GM19240 (cell line): Measurements from ENCODE around the gene GREB1.

Source experiments
- DNase-seq: peaks from one replicate; pipeline ENCODE4 v3.0.0; 2011; ENCODE audit warnings: low spot score; ENCODE audit not compliant: insufficient read length

The GREB1 gene

DNA sequence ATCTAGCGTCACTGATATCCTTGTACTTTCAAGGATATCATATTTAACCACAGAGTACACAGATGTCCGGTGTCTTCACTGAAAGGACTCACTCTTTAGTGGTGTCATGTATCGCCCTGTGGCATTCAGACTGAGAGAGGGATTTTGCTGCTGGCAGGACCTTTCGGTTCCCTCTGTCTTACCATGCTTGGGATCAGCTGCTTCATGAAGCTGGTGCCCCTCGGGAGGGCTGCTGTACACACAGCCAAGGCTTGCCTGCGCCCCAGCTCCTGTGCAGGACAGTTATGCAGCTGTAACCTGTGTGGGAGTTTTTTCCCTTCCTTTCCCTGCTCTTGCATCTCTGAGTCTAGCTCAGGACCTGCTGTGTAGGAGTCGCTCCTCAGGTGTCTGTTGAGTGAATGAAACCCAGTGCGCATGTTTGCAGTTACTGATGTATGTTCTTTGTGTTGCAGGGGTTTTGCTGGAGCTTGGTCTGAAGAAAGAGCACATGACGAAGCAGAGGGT, 64.4 kb downstream of the GREB1 start:
- no peak for DNase-seq

- no peak for DNase-seq
These were observed 68.8 kb downstream of the GREB1 start for GRCh38 chr2:11602563-11603204.

GRCh38 chr2:11610624-11611242, 76.9 kb downstream of the GREB1 start:
- DNase-seq, result no peak

DNA sequence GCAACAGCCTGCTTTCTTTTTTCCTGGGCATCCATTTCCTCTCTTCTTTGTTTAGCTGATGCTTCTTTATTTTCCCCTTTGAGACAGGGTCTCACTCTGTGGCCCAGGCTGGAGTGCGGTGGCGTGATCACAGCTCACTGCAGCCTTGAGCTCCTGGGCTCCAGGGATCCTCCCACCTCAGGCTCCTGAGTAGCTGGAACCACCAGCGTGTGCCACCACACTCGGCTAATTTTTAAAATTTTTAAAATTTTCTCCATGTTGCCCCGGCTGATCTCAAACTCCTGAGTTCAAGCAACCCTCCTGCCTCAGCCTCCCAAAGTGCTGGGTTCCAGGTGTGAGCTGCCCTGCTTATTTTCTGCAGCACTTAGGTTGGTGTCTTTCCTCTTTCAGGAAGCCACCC, 77.4 kb downstream of the GREB1 start:
- DNase-seq, result no peak

- DNase-seq, result no peak
These were observed 78.8 kb downstream of the GREB1 start for GRCh38 chr2:11612553-11613215.

GRCh38 chr2:11613297-11613696, 79.5 kb downstream of the GREB1 start:
- DNase-seq, result no peak

- no peak for DNase-seq
These were observed 81.4 kb downstream of the GREB1 start for GRCh38 chr2:11615209-11615608.

DNA sequence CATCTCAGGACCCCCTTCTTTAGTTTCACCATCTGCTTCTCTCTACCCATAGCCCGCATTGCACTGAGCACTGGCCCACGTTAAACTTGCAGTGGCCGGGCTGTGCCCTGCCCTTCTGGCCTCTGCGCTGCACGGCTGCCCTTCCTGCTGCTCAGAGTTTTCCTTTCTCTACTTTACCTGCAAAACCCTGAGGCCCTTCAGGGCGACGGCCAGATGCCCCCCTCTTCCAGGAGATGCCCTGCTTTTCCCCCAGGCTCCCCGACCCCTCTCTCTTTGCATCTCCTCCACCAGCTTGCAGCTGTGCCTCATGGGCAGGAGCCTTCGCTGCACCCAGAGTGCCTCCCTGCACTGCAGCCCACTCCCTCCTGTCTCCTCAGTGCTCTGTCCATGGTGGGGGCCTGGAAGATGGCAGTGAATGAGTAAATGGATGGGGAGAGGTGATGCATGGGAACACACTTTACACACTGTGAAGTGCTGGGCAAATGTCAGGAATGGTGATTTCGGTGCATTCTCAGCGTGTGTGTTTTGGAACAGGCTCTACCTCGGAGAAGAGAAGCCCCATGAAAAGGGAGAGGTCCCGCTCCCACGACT, 82.3 kb downstream of the GREB1 start:
- DNase-seq, result no peak

DNA sequence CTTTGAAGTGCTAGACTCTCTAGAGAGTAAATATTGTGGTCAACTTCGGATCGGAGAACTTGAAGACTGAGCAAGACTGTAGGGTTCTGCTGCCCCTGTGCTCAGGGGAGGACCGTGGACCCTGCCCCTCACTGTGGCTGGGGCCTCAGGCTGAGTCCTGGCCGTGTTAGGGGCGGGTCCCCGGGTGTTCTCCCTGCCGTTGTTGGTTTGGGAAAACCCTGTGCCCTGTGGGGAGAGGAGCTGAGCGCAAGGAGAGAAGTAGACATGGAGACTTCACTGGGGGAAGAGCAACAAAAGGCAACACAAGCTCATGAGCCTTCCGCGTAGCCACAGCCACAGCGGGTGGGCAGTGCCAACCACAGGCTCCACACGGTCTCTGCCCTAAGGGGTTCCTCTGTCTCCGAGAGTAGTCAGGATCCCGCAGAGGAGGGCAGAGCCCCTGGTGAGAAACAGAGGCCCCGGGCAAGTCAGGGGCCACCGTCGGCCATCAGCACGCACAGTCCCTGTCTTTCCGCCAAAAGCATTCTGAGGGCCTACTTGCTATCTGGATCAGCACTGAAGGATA, 83.1 kb downstream of the GREB1 start:
- no peak for DNase-seq

GRCh38 chr2:11617527-11617926, 83.7 kb downstream of the GREB1 start:
- no peak for DNase-seq

GRCh38 chr2:11617984-11618707, 84.3 kb downstream of the GREB1 start:
- DNase-seq, result no peak

- no peak for DNase-seq
These were observed 84.8 kb downstream of the GREB1 start for GRCh38 chr2:11618708-11619062.

GRCh38 chr2:11621410-11621809, 87.6 kb downstream of the GREB1 start:
- no peak for DNase-seq

GRCh38 chr2:11622611-11623010, 88.8 kb downstream of the GREB1 start:
- DNase-seq, result no peak

DNA sequence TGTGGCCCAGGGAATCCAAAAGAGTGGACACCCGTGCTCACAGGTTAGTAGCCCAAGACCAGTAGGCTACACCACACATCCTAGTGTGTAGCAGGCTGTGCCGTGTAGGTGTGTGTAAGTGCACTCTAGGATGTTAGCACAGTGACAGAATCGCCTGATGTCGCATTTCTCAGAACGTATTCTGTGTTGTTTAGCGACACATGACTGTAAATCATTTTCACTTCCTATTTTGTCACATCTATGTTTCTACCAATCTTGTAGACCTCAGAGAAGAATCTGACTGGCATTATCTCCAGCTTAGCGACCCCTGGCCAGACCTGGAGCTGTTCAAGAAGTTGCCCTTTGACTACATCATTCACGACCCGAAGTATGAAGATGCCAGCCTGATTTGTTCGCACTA, 91.0 kb downstream of the GREB1 start:
- DNase-seq, result no peak

DNA sequence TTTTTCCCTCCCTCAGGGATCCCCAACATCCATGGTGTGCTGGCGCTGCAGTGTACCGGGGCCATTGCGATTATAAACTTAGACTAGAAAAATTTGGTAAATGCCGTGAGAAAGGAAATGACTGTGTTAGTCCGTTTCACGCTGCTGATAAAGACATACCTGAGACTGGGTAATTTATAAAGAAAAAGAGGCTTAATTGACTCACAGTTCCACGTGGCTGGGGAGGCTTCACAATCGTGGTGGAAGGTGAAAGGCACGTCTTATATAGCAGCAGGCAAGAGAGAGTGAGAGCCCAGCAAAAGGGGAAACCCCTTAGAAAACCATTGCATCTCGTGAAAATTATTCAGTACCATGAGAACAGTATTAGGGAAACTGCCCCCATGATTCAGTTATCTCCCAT, 91.8 kb downstream of the GREB1 start:
- DNase-seq, result no peak

- no peak for DNase-seq
These were observed 94.8 kb downstream of the GREB1 start for GRCh38 chr2:11628675-11629074.

GRCh38 chr2:11629215-11629614, 95.4 kb downstream of the GREB1 start:
- no peak for DNase-seq

DNA sequence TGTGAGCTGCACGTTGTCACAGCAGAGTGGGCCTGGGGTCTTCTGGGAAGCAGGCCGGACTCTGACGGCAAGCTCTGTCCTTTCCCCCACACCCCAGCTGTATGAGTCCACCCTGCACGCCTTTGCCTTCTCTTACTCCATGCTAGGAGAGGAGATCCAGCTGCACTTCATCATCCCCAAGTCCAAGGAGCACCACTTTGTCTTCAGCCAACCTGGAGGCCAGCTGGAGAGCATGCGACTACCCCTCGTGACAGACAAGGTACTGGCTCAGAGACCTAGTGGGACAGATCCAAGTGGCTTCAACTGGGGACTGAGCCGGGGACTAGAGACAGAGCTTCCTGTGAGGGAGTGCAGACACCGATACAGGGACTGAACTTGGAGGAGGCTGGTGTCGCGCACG, 96.0 kb downstream of the GREB1 start:
- no peak for DNase-seq

DNA sequence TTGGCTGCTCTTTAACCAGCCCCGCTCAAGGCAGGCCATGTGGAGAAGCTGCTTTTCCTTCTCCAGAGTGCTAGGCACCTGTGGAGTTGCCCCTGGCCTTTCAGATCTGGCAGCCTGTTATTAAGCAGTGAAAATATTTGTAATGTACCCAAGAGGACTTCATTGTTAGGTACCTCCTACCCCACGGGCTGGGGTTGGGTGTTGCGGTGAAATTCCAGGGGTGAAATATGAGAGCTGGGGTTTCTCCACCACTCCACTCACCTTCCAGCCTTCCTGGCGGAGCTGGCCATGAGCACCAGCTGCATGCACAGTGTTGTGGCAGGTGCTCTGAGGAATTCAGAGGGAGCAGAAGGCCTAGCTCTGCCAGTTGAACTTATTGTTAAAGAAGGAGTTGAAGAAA, 97.0 kb downstream of the GREB1 start:
- no peak for DNase-seq

DNA sequence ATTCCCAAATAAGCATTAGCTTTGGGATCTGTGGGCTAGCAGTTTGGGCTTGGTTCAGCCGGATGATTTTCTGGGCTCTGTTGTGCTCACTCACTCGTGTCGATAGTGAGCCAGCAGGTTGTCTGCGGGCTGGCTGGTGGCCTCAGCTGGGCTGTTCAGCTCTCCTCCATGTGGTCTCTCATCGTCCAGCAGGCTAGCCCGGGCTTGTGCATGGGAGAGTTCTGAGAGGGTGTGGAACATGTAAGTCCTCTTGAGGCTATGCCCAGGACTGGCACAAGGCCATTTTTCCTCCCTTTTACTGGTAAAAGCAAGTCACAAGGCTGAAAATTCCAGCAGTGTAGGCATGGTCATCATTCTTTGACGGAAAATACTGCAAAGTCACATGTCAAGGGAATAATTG, 97.6 kb downstream of the GREB1 start:
- no peak for DNase-seq
